Measurements from ENCODE around the gene VPS41.

Gene VPS41

DNA sequence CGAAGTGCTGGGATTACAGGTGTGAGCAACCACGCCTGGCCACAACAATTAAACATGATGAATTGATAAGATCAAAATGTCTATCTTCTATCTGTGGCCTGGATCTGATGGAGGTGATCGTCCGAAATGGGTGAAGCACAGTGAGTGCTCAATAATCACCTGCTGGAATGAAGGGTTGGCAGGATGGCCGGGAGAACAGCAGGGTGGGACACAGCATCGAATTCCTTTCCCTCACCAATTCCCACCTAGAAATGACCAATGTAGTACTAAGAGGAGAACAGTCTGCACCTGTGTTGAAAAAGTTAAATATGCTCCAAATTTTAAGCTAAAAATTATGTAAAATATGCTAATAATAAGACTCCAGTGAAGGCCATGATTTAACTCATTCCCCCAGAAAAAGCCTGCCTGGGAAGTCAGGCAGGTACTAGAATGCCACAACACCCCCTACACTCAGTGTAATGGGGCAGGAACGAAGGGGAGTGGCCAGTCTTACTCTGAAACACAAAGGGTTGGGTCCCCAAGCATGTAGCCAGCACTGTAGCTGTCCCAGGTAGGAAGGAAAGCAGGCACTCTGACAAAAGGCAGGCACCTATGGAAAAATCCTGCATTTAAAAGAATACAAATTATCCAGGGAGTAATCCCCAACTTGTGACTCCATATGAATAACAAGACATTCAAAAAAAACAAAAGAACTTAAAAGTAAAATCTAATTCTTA is 110.3 kb downstream of the VPS41 start:
- TF ChIP-seq TAF1 (IDR thresholded peaks at IDR 0.05; ENCODE audit: low read depth, low read length): no peak
- DNase-seq (ENCODE audit: insufficient read length, low spot score) (no peak), FAIRE-seq (no peak)

GRCh38 chr7:38796626-38797501 is 112.1 kb downstream of the VPS41 start:
- DNase-seq (ENCODE audit: insufficient read length, low spot score): no peak
- FAIRE-seq: peak; percentile 73
- TF ChIP-seq POLR2A (IDR thresholded peaks at IDR 0.05; ENCODE audit: low read depth, low read length) (no peak), POLR2AphosphoS5 (IDR thresholded peaks at IDR 0.05; ENCODE audit: low read depth, low read length) (no peak), POU2F2 (IDR thresholded peaks at IDR 0.05; ENCODE audit: low read depth, low read length) (no peak), PAX5 (IDR thresholded peaks at IDR 0.05; ENCODE audit: insufficient read depth, low read length, severe bottlenecking) (no peak), SPI1 (IDR thresholded peaks at IDR 0.05; ENCODE audit: low read depth, low read length) (no peak), TAF1 (IDR thresholded peaks at IDR 0.05; ENCODE audit: low read depth, low read length) (no peak)

- DNase-seq (ENCODE audit: insufficient read length, low spot score): no peak
- TF ChIP-seq POLR2AphosphoS5 (IDR thresholded peaks at IDR 0.05; ENCODE audit: low read depth, low read length) (no peak), PAX5 (IDR thresholded peaks at IDR 0.05; ENCODE audit: insufficient read depth, low read length, severe bottlenecking) (no peak), POLR2A (IDR thresholded peaks at IDR 0.05; ENCODE audit: low read depth, low read length) (no peak), SPI1 (IDR thresholded peaks at IDR 0.05; ENCODE audit: low read depth, low read length) (no peak), POU2F2 (IDR thresholded peaks at IDR 0.05; ENCODE audit: low read depth, low read length) (no peak), TAF1 (IDR thresholded peaks at IDR 0.05; ENCODE audit: low read depth, low read length) (no peak)
- peak; percentile 45 for FAIRE-seq
Measured at GRCh38 chr7:38795593-38795992, 113.4 kb downstream of the VPS41 start.

GRCh38 chr7:38781991-38782390 is 127.0 kb downstream of the VPS41 start:
- FAIRE-seq (no peak), DNase-seq (ENCODE audit: insufficient read length, low spot score) (no peak)
- no peak for TF ChIP-seq SPI1 (IDR thresholded peaks at IDR 0.05; ENCODE audit: low read depth, low read length)
- no peak for TF ChIP-seq TAF1 (IDR thresholded peaks at IDR 0.05; ENCODE audit: low read depth, low read length)
- no peak for TF ChIP-seq POLR2A (IDR thresholded peaks at IDR 0.05; ENCODE audit: low read depth, low read length)

GRCh38 chr7:38777609-38778008 is 131.4 kb downstream of the VPS41 start:
- DNase-seq (ENCODE audit: insufficient read length, low spot score) (no peak), FAIRE-seq (no peak)
- TF ChIP-seq TAF1 (IDR thresholded peaks at IDR 0.05; ENCODE audit: low read depth, low read length) (no peak), SPI1 (IDR thresholded peaks at IDR 0.05; ENCODE audit: low read depth, low read length) (no peak), PAX5 (IDR thresholded peaks at IDR 0.05; ENCODE audit: insufficient read depth, low read length, severe bottlenecking) (no peak), POLR2A (IDR thresholded peaks at IDR 0.05; ENCODE audit: low read depth, low read length) (no peak), POU2F2 (IDR thresholded peaks at IDR 0.05; ENCODE audit: low read depth, low read length) (no peak), POLR2AphosphoS5 (IDR thresholded peaks at IDR 0.05; ENCODE audit: low read depth, low read length) (no peak)

DNA sequence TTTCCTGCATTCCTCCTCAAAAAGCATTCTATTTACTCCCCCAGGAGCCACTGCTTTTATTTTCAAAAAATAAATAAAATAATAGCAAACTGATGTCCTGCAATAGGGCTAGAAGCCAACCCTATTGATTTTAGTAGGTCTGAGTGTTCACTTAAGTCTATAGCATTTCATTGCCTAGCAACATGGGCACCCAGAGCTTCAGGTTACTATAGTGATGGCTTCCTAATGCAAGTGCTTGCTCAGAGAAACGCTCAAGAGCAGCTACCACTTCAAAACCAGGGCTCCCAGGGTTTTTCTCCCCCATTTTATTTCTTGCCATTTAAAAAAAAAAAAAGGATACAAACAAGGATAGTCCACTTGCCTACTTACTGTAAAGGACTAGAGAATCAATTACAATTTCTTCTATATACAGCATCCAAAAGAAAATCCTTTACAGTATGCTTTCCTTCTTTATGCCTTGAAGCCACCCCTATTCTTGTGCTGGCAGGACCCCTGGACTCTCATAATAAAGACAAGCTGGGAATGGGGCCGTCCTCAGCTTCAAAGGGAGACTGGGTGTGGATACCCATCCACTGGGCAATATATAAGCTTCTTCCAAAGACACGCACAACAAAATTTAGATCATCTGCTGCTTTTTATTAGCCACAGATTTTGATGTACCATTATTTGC is 133.3 kb downstream of the VPS41 start:
- TF ChIP-seq POLR2A (IDR thresholded peaks at IDR 0.05; ENCODE audit: low read depth, low read length) (no peak), PAX5 (IDR thresholded peaks at IDR 0.05; ENCODE audit: insufficient read depth, low read length, severe bottlenecking) (no peak), POU2F2 (IDR thresholded peaks at IDR 0.05; ENCODE audit: low read depth, low read length) (no peak), POLR2AphosphoS5 (IDR thresholded peaks at IDR 0.05; ENCODE audit: low read depth, low read length) (no peak), SPI1 (IDR thresholded peaks at IDR 0.05; ENCODE audit: low read depth, low read length) (no peak), TAF1 (IDR thresholded peaks at IDR 0.05; ENCODE audit: low read depth, low read length) (no peak)
- FAIRE-seq (no peak), DNase-seq (ENCODE audit: insufficient read length, low spot score) (no peak)

- DNase-seq (ENCODE audit: insufficient read length, low spot score): no peak
- FAIRE-seq: no peak
- TF ChIP-seq SPI1 (IDR thresholded peaks at IDR 0.05; ENCODE audit: low read depth, low read length) (no peak), POLR2A (IDR thresholded peaks at IDR 0.05; ENCODE audit: low read depth, low read length) (no peak), POLR2AphosphoS5 (IDR thresholded peaks at IDR 0.05; ENCODE audit: low read depth, low read length) (no peak), TAF1 (IDR thresholded peaks at IDR 0.05; ENCODE audit: low read depth, low read length) (no peak)
Measured at GRCh38 chr7:38773430-38773829, 135.6 kb downstream of the VPS41 start.

- TF ChIP-seq PAX5 (IDR thresholded peaks at IDR 0.05; ENCODE audit: insufficient read depth, low read length, severe bottlenecking) (no peak), SPI1 (IDR thresholded peaks at IDR 0.05; ENCODE audit: low read depth, low read length) (no peak), TAF1 (IDR thresholded peaks at IDR 0.05; ENCODE audit: low read depth, low read length) (no peak), POU2F2 (IDR thresholded peaks at IDR 0.05; ENCODE audit: low read depth, low read length) (no peak), POLR2AphosphoS5 (IDR thresholded peaks at IDR 0.05; ENCODE audit: low read depth, low read length) (no peak), POLR2A (IDR thresholded peaks at IDR 0.05; ENCODE audit: low read depth, low read length) (no peak)
- no peak for FAIRE-seq
Measured at GRCh38 chr7:38760226-38760625, 148.8 kb downstream of the VPS41 start.

GRCh38 chr7:38759028-38759427 is 150.0 kb downstream of the VPS41 start:
- TF ChIP-seq SPI1 (IDR thresholded peaks at IDR 0.05; ENCODE audit: low read depth, low read length): no peak
- no peak for TF ChIP-seq TAF1 (IDR thresholded peaks at IDR 0.05; ENCODE audit: low read depth, low read length)
- TF ChIP-seq POLR2A (IDR thresholded peaks at IDR 0.05; ENCODE audit: low read depth, low read length): no peak
- TF ChIP-seq POU2F2 (IDR thresholded peaks at IDR 0.05; ENCODE audit: low read depth, low read length): no peak
- no peak for FAIRE-seq
- no peak for DNase-seq (ENCODE audit: insufficient read length, low spot score)

More at GRCh38 chr7:38760226-38760625, 148.8 kb downstream of the VPS41 start:
- no peak for DNase-seq (ENCODE audit: insufficient read length, low spot score)

All from GM12891 (cell line).